Neural progenitor cell (in vitro differentiated cells): ENCODE measurements around the gene LTB4R.

Source experiments
- EZH2 ChIP-seq: fragments of 200-600 bp; sonication (generic); IDR thresholded peaks from 2 replicates; pipeline ENCODE4 v1.6.1; 2017; ENCODE audit warnings: antibody characterized with exemption, mild to moderate bottlenecking, moderate library complexity
- TF ChIP-seq, protein P1 (sequence below): fragments of 200-600 bp; sonication (generic); IDR thresholded peaks from 2 replicates; pipeline ENCODE4 v1.5.1; 2017; ENCODE audit warnings: antibody characterized with exemption, mild to moderate bottlenecking

DNA sequence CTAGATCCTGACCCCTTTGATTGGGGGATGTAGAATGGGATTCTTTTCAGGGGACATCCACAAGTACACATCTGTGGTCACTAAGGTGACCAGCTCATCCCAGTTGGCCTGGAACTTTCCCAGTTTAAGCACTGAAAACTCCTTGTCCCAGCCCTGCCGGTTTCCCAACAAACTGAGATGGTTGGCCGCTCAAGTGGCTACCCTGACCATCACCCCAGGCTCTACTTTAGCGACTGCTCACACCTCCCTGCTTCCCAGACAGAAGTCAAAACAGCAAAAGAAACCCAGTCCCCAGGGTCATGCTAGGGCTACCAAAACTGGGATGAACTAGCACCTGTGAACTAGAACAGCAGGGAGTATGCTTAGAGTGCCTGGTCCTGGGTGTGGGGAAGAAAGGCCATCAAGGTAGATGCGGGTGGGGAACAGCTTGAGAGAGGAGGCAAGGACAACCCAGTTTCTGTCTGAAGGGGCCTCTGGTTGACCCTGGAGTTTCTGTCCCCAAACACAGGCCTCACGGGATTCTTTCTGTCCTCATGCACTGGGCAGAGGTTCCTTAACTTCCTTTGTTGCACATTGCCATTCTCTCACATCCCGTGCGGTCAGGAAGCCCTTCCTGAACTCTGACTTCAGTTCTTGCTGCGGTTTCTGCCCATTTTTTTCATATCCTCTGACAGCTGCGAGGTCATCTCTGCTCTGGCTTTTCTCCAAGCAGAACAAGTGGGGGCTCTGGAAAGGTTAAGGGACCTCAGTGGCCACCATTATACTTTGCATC, 1.6 kb downstream of the LTB4R start:
- TF ChIP-seq, protein P1, sequence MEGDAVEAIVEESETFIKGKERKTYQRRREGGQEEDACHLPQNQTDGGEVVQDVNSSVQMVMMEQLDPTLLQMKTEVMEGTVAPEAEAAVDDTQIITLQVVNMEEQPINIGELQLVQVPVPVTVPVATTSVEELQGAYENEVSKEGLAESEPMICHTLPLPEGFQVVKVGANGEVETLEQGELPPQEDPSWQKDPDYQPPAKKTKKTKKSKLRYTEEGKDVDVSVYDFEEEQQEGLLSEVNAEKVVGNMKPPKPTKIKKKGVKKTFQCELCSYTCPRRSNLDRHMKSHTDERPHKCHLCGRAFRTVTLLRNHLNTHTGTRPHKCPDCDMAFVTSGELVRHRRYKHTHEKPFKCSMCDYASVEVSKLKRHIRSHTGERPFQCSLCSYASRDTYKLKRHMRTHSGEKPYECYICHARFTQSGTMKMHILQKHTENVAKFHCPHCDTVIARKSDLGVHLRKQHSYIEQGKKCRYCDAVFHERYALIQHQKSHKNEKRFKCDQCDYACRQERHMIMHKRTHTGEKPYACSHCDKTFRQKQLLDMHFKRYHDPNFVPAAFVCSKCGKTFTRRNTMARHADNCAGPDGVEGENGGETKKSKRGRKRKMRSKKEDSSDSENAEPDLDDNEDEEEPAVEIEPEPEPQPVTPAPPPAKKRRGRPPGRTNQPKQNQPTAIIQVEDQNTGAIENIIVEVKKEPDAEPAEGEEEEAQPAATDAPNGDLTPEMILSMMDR: no peak
- no peak for TF ChIP-seq EZH2
